ENCODE data around the gene SPR.

The SPR gene

DNA sequence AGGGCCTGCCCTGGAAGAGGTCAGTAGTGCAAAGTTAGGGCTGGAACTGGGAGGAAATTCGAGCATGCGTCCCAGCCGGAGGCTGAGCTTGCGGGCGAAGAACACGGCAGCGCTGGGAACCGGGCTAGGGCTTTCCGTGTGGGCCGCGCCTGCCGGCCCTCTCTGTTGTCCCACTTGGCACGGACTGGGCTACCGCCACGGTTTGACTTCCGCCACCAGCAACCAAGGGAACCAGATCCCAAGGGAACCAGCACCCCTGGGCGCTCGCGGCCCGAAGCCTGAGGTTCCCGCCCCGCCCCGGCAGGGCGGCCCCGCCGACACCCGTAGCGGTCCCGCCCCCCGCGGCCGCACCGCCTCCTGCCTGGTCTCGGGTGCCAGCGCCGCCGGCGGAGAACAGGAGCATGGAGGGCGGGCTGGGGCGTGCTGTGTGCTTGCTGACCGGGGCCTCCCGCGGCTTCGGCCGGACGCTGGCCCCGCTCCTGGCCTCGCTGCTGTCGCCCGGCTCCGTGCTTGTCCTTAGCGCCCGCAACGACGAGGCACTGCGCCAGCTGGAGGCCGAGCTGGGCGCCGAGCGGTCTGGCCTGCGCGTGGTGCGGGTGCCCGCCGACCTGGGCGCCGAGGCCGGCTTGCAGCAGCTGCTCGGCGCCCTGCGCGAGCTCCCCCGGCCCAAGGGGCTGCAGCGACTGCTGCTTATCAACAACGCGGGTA is at the start of gene SPR:
Gene SPR (plus strand): TSS at position 377 of the 708 bp plus-strand sequence. CDS start 25 bp downstream, at position 402.
- H3K4me1 ChIP-seq (ENCODE audit: control insufficient read depth, insufficient read depth, low read length) = peaks cover 21% of the 10 kb centered on the region
- peak within 1 kb of the TSS; percentile 91 for H3K4me3 ChIP-seq (ENCODE audit: low read length)
- peaks cover 10% of the 10 kb centered on the region for H3K36me3 ChIP-seq (ENCODE audit: control insufficient read depth, insufficient read depth, low read length, severe bottlenecking)
- peaks cover 5% of the 10 kb centered on the region for H3K27me3 ChIP-seq (replicated peaks; ENCODE audit: control insufficient read depth, insufficient read depth, low read length)
- H3K9ac ChIP-seq (ENCODE audit: low read length) = peak within 1 kb of the TSS; percentile 90
- H3K9me3 ChIP-seq (ENCODE audit: control insufficient read depth, low read length) = no peaks in the 10 kb centered on the region
- DNase-seq (ENCODE audit: low read depth) = peak; percentile 85

DNA sequence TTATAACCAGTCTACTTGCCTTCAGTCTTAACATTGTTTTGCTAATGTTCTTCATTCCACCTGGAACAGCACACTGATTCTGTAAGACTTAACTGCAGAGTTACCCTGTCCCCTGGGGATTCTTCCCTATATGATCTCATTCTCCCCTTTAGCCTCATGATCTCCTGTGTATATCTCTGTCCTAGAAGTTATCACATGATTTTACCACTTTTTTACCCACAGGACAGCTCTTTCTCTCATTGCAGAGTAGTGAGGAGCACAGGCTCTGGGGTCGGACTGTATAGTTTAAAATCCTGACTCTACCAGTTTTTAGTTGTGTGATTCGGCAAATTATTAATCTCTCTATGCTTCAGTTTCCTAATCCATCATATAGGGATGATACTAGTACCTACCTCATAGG is 47.1 kb upstream of the SPR start:
- no peak overlapping the region for H3K9ac ChIP-seq (ENCODE audit: low read length)
- no peak overlapping the region for H3K4me3 ChIP-seq (ENCODE audit: low read length)
- no peaks in the 10 kb centered on the region for H3K36me3 ChIP-seq (ENCODE audit: control insufficient read depth, insufficient read depth, low read length, severe bottlenecking)
- peaks cover 10% of the 10 kb centered on the region for H3K27me3 ChIP-seq (replicated peaks; ENCODE audit: control insufficient read depth, insufficient read depth, low read length)
- no peak for DNase-seq (ENCODE audit: low read depth)
- H3K9me3 ChIP-seq (ENCODE audit: control insufficient read depth, low read length) = no peaks in the 10 kb centered on the region
- no peaks in the 10 kb centered on the region for H3K4me1 ChIP-seq (ENCODE audit: control insufficient read depth, insufficient read depth, low read length)

DNA sequence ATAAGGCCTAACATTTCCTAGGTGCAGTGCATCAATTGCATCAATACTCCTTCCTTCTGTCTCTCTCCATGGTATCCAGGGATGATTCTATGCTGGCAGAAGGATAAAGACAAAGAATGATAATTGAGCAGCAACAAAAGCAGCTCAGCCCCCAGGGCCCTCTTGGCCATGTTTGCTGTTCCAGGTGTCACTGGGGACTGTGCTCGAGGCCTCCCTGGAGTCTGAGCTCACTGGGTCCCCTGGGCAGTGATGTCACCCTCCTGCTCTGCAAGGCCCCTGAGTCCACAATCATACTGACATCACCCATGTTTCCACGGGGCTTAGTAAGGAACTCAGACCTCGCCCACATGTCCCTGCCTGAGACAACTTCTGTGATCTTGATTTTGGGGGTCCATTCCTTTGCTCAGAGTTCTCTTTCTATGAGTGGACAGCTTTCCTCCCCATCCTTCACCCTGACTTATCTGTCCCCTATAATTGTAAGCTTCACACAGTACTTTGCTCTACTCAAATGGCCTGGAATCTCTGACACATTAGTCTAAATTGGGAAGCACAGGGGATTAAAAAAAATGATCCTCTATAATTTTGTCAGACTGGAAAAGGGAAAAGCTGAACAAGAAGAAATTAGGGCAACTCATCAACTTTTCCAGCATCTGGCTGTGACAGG is 45.6 kb upstream of the SPR start:
- no peak overlapping the region for H3K4me3 ChIP-seq (ENCODE audit: low read length)
- no peaks in the 10 kb centered on the region for H3K4me1 ChIP-seq (ENCODE audit: control insufficient read depth, insufficient read depth, low read length)
- no peak overlapping the region for H3K9ac ChIP-seq (ENCODE audit: low read length)
- H3K9me3 ChIP-seq (ENCODE audit: control insufficient read depth, low read length) = no peaks in the 10 kb centered on the region
- H3K36me3 ChIP-seq (ENCODE audit: control insufficient read depth, insufficient read depth, low read length, severe bottlenecking) = no peaks in the 10 kb centered on the region
- H3K27me3 ChIP-seq (replicated peaks; ENCODE audit: control insufficient read depth, insufficient read depth, low read length) = peaks cover 2% of the 10 kb centered on the region
- no peak for DNase-seq (ENCODE audit: low read depth)

DNA sequence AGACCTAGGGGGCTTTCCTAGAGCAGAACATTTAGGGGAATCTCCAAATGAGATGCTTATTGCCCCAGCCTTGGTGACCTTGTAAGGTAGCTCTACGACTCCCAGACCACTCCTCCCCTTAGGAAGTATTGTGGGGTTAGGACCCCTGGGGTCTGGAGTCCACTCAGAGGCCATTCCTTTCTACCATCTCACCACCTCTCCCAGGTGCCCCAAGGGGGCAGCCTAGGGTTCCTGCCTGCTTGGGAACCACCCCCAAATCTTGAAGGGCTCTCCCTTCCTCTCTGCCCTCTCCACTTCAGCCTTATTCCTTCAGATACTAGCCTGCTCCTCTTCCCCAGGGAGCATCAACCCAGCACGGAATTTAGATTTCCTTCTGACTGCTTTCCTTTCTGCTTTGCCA is 43.9 kb upstream of the SPR start:
- H3K27me3 ChIP-seq (replicated peaks; ENCODE audit: control insufficient read depth, insufficient read depth, low read length) = peaks cover 9% of the 10 kb centered on the region
- no peaks in the 10 kb centered on the region for H3K4me1 ChIP-seq (ENCODE audit: control insufficient read depth, insufficient read depth, low read length)
- H3K36me3 ChIP-seq (ENCODE audit: control insufficient read depth, insufficient read depth, low read length, severe bottlenecking) = no peaks in the 10 kb centered on the region
- no peak overlapping the region for H3K9ac ChIP-seq (ENCODE audit: low read length)
- H3K9me3 ChIP-seq (ENCODE audit: control insufficient read depth, low read length) = no peaks in the 10 kb centered on the region
- no peak for DNase-seq (ENCODE audit: low read depth)
- H3K4me3 ChIP-seq (ENCODE audit: low read length) = no peak overlapping the region

DNA sequence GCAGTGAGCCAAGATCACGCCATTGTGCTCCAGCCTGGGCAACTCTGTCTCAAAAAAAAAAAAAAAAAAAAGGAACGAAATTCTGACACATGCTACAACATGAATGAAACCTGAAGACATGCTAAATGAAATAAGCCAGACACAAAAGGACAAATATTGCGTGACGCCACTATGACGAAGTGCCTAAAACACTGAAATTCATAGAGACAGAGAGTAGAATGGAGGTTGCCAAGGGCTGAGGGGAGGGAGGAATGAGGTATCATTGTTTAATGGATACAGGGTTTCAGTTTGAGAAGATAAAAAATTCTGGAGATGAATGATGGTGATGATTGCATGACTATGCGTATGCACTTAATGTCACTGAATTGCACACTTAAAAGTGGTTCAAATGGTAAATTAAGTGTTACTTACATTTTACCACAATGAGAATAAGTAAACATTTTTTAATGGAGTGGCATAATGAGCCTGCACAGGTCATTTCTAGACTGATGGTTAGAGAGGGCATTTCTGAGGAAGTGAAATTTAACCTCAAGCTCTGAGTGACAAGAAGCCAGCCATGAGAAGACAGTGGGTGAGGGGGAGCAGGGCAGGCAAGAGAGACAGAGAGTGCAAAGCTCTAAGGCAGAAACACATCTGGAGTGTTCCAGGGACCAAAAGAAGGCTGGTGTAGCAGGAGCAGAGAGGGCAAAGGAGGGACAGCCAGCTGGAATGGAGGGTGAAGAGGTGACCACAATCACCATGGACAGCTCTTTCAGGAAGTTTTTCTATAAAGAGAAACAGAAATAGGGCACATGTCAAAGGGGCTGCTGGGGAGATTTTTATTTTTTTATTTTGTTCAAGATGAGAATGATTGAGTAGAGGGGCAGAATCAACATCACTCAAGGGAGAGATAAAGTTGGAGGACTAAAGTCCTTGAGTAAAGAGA is 40.8 kb upstream of the SPR start:
- no peak for DNase-seq (ENCODE audit: low read depth)
- Histone ChIP-seq H3K9me3 (ENCODE audit: control insufficient read depth, low read length) (no peaks in the 10 kb centered on the region), H3K4me3 (ENCODE audit: low read length) (no peak overlapping the region), H3K4me1 (ENCODE audit: control insufficient read depth, insufficient read depth, low read length) (no peaks in the 10 kb centered on the region), H3K27me3 (replicated peaks; ENCODE audit: control insufficient read depth, insufficient read depth, low read length) (peaks cover 20% of the 10 kb centered on the region), H3K36me3 (ENCODE audit: control insufficient read depth, insufficient read depth, low read length, severe bottlenecking) (no peaks in the 10 kb centered on the region), H3K9ac (ENCODE audit: low read length) (no peak overlapping the region)

DNA sequence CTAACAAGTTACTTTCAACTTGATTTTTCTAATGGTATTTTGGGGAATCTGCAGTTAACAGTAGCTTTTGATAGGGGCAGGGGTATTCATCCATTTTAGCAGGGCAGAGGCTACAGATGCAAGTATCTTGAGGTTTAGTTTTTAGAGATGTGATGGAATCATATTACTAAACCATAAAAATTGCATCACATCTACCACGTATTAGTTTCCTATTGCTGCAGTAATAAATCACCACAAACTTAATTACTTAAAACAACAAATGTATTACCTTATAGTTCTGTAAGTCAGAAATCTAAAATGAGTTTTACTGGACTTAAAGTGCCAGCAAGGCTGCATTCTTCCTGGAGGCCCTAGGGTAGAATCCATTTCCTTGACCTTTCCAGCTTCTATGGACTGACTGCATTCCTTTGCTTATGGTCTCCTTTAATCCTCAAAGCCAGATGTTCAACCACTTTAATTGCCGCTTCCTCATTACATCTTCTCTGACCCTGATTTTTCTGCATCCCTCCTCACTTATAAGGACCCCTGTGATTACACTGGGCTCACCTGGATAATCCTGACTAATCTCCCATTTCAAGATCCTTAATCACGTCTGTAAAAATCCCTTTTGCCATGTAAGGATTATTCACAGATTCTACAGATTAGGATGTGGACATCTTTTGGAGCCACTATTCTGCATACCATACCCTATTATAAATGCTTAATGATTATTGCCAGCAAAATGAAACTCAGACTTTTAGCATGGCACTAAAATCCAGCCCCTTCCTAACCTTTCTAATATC is 39.5 kb upstream of the SPR start:
- no peaks in the 10 kb centered on the region for H3K36me3 ChIP-seq (ENCODE audit: control insufficient read depth, insufficient read depth, low read length, severe bottlenecking)
- H3K4me3 ChIP-seq (ENCODE audit: low read length) = no peak overlapping the region
- H3K4me1 ChIP-seq (ENCODE audit: control insufficient read depth, insufficient read depth, low read length) = no peaks in the 10 kb centered on the region
- peaks cover 30% of the 10 kb centered on the region for H3K27me3 ChIP-seq (replicated peaks; ENCODE audit: control insufficient read depth, insufficient read depth, low read length)
- H3K9ac ChIP-seq (ENCODE audit: low read length) = no peak overlapping the region
- H3K9me3 ChIP-seq (ENCODE audit: control insufficient read depth, low read length) = no peaks in the 10 kb centered on the region
- DNase-seq (ENCODE audit: low read depth) = no peak

DNA sequence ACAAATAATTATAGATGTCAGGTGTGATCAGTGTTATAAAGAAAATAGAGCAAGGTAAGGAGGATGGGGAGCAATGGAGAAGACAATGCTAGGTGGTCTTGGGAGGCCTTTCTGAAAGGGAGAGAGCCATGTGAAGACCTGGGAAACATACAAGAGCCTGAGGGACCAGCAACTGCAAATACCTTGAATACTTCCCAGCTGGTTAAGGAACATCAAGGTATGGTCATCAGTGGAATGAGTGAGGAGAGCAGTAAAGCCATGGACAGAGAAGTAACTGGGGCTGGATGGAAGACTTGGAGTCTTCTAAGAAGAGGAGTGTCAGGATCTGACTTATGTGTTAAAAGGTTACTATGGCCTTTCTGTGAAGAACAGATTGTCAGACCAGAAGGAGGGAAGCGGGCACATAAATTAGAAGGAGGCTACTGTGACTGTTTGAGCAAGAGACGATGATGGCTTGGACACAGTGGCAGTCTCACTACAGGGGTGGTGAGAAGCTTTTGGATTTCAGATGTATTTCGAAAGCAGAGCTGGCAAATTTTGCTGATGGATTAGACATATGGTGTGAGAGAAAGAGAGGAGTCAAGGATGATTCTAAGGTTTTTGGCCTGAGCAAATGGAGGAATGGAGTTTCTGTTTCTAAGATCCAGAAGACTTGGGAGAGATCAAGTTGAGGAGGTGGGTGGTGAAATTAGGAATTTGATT is 38.6 kb upstream of the SPR start:
- no peak overlapping the region for H3K9ac ChIP-seq (ENCODE audit: low read length)
- no peak overlapping the region for H3K4me3 ChIP-seq (ENCODE audit: low read length)
- H3K36me3 ChIP-seq (ENCODE audit: control insufficient read depth, insufficient read depth, low read length, severe bottlenecking) = no peaks in the 10 kb centered on the region
- H3K9me3 ChIP-seq (ENCODE audit: control insufficient read depth, low read length) = no peaks in the 10 kb centered on the region
- peaks cover 30% of the 10 kb centered on the region for H3K27me3 ChIP-seq (replicated peaks; ENCODE audit: control insufficient read depth, insufficient read depth, low read length)
- no peak for DNase-seq (ENCODE audit: low read depth)
- no peaks in the 10 kb centered on the region for H3K4me1 ChIP-seq (ENCODE audit: control insufficient read depth, insufficient read depth, low read length)

DNA sequence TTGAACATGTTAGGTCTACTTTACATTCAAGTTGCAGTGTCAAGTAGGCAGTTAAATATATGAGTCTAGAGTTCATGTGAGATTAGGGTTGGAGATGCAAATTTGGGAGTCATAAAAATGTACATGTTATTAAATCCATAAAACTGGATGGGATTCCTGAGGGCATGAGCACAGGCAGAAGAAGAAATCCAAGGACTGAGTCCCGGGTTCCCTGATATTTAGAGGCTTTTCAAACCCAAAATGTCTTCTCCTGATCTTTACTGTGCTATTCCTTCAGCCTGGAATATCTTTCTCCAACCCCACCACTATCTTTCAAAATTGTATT is 38.1 kb upstream of the SPR start:
- H3K36me3 ChIP-seq (ENCODE audit: control insufficient read depth, insufficient read depth, low read length, severe bottlenecking) = no peaks in the 10 kb centered on the region
- H3K27me3 ChIP-seq (replicated peaks; ENCODE audit: control insufficient read depth, insufficient read depth, low read length) = peaks cover 31% of the 10 kb centered on the region
- no peak overlapping the region for H3K9ac ChIP-seq (ENCODE audit: low read length)
- no peaks in the 10 kb centered on the region for H3K9me3 ChIP-seq (ENCODE audit: control insufficient read depth, low read length)
- H3K4me3 ChIP-seq (ENCODE audit: low read length) = no peak overlapping the region
- DNase-seq (ENCODE audit: low read depth) = no peak
- H3K4me1 ChIP-seq (ENCODE audit: control insufficient read depth, insufficient read depth, low read length) = no peaks in the 10 kb centered on the region

DNA sequence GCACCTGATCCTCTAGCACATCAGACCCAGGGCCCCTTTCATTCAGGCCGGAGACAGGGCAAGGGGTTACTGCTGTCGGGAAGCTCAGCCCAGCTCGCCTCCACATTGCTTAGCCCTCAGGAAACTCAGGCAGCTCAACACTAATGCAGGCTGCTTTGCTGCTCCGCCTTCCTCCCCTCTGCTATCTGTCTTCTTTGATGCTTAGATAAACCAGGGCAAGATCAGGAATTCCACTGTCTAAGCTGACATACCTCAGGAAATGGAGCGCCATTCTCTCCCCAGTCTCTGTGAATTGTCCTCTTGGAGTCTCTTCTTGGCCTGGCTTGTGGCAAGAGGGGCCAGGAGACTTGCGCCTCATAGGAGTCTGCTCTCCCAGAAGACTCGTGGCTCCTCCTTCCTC is 35.9 kb upstream of the SPR start:
- H3K4me3 ChIP-seq (ENCODE audit: low read length) = no peak overlapping the region
- no peak for DNase-seq (ENCODE audit: low read depth)
- H3K27me3 ChIP-seq (replicated peaks; ENCODE audit: control insufficient read depth, insufficient read depth, low read length) = peaks cover 52% of the 10 kb centered on the region
- no peaks in the 10 kb centered on the region for H3K4me1 ChIP-seq (ENCODE audit: control insufficient read depth, insufficient read depth, low read length)
- no peaks in the 10 kb centered on the region for H3K36me3 ChIP-seq (ENCODE audit: control insufficient read depth, insufficient read depth, low read length, severe bottlenecking)
- no peak overlapping the region for H3K9ac ChIP-seq (ENCODE audit: low read length)
- no peaks in the 10 kb centered on the region for H3K9me3 ChIP-seq (ENCODE audit: control insufficient read depth, low read length)

DNA sequence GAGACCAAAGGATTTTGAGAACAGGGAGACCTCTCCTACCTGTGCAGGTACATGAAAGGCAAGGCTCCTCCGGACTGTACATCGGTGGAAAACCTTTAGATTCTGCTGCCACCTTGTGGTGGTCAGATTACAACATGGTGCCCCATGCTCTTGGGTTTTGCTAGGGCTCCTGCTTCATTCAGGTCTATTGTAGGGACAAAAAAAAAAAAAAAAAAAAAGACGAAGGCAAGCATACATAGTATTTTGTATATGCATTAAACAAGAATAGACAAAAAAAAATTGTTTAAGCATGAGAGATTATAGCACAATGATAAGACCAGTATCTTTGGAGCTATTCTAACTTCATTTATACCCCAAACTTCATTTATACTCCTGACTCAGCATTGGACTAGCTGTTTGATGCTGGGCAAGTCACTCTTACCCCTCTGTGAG is 27.4 kb upstream of the SPR start:
- no peaks in the 10 kb centered on the region for H3K36me3 ChIP-seq (ENCODE audit: control insufficient read depth, insufficient read depth, low read length, severe bottlenecking)
- peak; percentile 81 for DNase-seq (ENCODE audit: low read depth)
- H3K9ac ChIP-seq (ENCODE audit: low read length) = no peak overlapping the region
- H3K27me3 ChIP-seq (replicated peaks; ENCODE audit: control insufficient read depth, insufficient read depth, low read length) = peaks cover 53% of the 10 kb centered on the region
- peaks cover 9% of the 10 kb centered on the region for H3K4me1 ChIP-seq (ENCODE audit: control insufficient read depth, insufficient read depth, low read length)
- H3K4me3 ChIP-seq (ENCODE audit: low read length) = no peak overlapping the region
- peaks cover 3% of the 10 kb centered on the region for H3K9me3 ChIP-seq (ENCODE audit: control insufficient read depth, low read length)

Data from adipocyte (in vitro differentiated cells).